GM10847 (cell line): ENCODE results near the gene XPR1.

Experiments used
- POLR2A ChIP-seq: IDR thresholded peaks from 2 replicates; pipeline ENCODE4 v1.6.1; 2011; ENCODE audit not compliant: insufficient read length; ENCODE audit errors: extremely low read depth

Gene XPR1

GRCh38 chr1:180670681-180671080 lies 38.9 kb downstream of the XPR1 start:
- TF ChIP-seq POLR2A: no peak

GRCh38 chr1:180672105-180672504 lies 40.3 kb downstream of the XPR1 start:
- TF ChIP-seq POLR2A: no peak

GRCh38 chr1:180672505-180672904 lies 40.7 kb downstream of the XPR1 start:
- no peak for TF ChIP-seq POLR2A

GRCh38 chr1:180674603-180675530 lies 43.0 kb downstream of the XPR1 start:
- TF ChIP-seq POLR2A: no peak

- TF ChIP-seq POLR2A: no peak
Measured at GRCh38 chr1:180675586-180675985, 43.8 kb downstream of the XPR1 start.

GRCh38 chr1:180680558-180681144 lies 48.8 kb downstream of the XPR1 start:
- TF ChIP-seq POLR2A: no peak

GRCh38 chr1:180691322-180691913 lies 59.6 kb downstream of the XPR1 start:
- TF ChIP-seq POLR2A: no peak

GRCh38 chr1:180693564-180694244 lies 61.9 kb downstream of the XPR1 start:
- no peak for TF ChIP-seq POLR2A

GRCh38 chr1:180695282-180695681 lies 63.5 kb downstream of the XPR1 start:
- TF ChIP-seq POLR2A: no peak

GRCh38 chr1:180696361-180696760 lies 64.5 kb downstream of the XPR1 start:
- TF ChIP-seq POLR2A: no peak

- no peak for TF ChIP-seq POLR2A
Measured at GRCh38 chr1:180698580-180698979, 66.8 kb downstream of the XPR1 start.

GRCh38 chr1:180720753-180721152 lies 88.9 kb downstream of the XPR1 start:
- no peak for TF ChIP-seq POLR2A

GRCh38 chr1:180722586-180722985 lies 90.8 kb downstream of the XPR1 start:
- TF ChIP-seq POLR2A: no peak

GRCh38 chr1:180724055-180724454 lies 92.2 kb downstream of the XPR1 start:
- no peak for TF ChIP-seq POLR2A

- TF ChIP-seq POLR2A: no peak
Measured at GRCh38 chr1:180728472-180729106, 96.8 kb downstream of the XPR1 start.
